NCI-H69 (cell line): ENCODE results near the gene FAIM2.

Experiments used
- DNase-seq: peaks from one replicate; lab custom pipeline; 2025; lab: John Stamatoyannopoulos, UW

The FAIM2 gene

GRCh38 chr12:49824416-49824815 lies 79.3 kb downstream of the FAIM2 start:
- DNase-seq: no peak

- DNase-seq: no peak
These were observed 79.7 kb downstream of the FAIM2 start for GRCh38 chr12:49823951-49824350.

GRCh38 chr12:49823350-49823749 lies 80.3 kb downstream of the FAIM2 start:
- DNase-seq: no peak

- no peak for DNase-seq
These were observed 82.1 kb downstream of the FAIM2 start for GRCh38 chr12:49821373-49822287.

GRCh38 chr12:49819786-49820185 lies 83.9 kb downstream of the FAIM2 start:
- DNase-seq: no peak

- DNase-seq: no peak
These were observed 85.3 kb downstream of the FAIM2 start for GRCh38 chr12:49818241-49818895.
